Smooth muscle cell of the pulmonary artery (primary cell): ENCODE results near the gene MUC7. TPM values are rescaled to one million over a fixed set of nuclear protein-coding genes. Genes with fewer than 3 reads are reported as not detected.

Experiments
- total RNA-seq: library from RNA; depleted of rRNA; stranded (reverse); fragments of >200 nt; gene quantifications from 2 replicates; pipeline ENCODE4 v1.2.3, GENCODE V29; 2014

MUC7 gene
- not detected in 2 replicates for total RNA-seq

DNA sequence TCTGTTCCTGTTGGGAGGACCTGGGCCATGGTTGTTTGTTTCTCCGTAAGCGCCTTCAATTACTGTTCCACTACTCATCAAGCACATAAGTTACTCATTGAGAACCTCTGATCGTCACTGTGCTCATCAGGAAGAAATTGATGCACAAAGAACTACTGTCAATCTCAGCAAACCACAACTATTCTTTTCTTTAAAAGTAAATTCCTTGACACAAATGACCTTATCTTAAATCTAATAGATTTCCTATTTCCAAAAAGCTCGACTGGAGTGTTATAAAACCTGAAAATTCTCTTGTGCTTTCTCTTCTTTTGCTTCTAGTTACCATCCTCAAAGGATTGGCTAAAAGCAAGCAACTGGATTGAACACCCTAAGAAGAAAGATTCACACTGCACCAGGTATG, at the start of gene MUC7:
TSS of gene MUC7 (plus strand) at position 301 of the 400 bp plus-strand sequence. CDS start 1,825 bp downstream, outside the sequence.

DNA sequence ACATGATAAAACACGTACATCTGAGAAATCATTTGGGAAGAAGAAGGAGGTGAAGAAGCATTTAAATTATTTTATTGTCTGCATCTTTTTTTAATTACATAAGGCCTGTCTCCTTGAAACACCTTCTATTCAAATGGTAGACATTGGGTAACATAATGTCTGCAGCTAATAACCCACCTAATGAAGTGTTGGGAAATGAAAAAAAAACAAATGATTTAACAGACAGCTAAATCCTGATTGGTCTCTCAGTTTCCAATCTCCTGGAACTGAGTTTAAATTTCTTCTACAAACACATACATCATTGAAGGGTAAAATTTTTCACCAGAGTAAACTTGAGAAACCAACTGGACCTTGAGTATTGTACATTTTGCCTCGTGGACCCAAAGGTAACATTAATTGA, 46.3 kb downstream of the MUC7 start, which contains the start of gene AMTN:
TSS of gene AMTN (plus strand) at position 301 of the 400 bp plus-strand sequence. CDS start 209 bp downstream, outside the sequence.

Other genes with a start within 250 kb of the MUC7 start
- not detected in 2 replicates for gene FDCSP, start 246.1 kb upstream of the MUC7 start, total RNA-seq
- not detected in 2 replicates for gene CSN3, start 229.6 kb upstream of the MUC7 start, total RNA-seq
- not detected in 2 replicates for gene CABS1, start 137.2 kb upstream of the MUC7 start, total RNA-seq
- gene SMR3A, start 111.4 kb upstream of the MUC7 start, total RNA-seq: not detected in 2 replicates
- not detected in 2 replicates for gene SMR3B, start 89.1 kb upstream of the MUC7 start, total RNA-seq
- gene OPRPN, start 74.3 kb upstream of the MUC7 start, total RNA-seq: not detected in 2 replicates
- 0.13 TPM in 1 of 2 replicates, not detected in the other for gene AMTN, start 46.4 kb downstream of the MUC7 start, total RNA-seq
- gene AMBN, start 120.1 kb downstream of the MUC7 start, total RNA-seq: not detected in 2 replicates
- gene ENAM, start 156.5 kb downstream of the MUC7 start, total RNA-seq: 0.13 TPM in 1 of 2 replicates, not detected in the other
- gene JCHAIN, start 194.3 kb downstream of the MUC7 start, total RNA-seq: 0.10 and 0.13 TPM in 2 replicates
- gene UTP3, start 216.3 kb downstream of the MUC7 start, total RNA-seq: 15.6 and 16.5 TPM in 2 replicates
- gene RUFY3, start 249.8 kb downstream of the MUC7 start, total RNA-seq: 54.0 and 55.2 TPM in 2 replicates